ENCODE measurements around the gene NANOS1. TPM values are rescaled to one million over a fixed set of nuclear protein-coding genes. Genes with fewer than 3 reads are reported as not detected.

NANOS1 gene
- total RNA-seq, 1 experiment from 2014 or later: 5.4 TPM

DNA sequence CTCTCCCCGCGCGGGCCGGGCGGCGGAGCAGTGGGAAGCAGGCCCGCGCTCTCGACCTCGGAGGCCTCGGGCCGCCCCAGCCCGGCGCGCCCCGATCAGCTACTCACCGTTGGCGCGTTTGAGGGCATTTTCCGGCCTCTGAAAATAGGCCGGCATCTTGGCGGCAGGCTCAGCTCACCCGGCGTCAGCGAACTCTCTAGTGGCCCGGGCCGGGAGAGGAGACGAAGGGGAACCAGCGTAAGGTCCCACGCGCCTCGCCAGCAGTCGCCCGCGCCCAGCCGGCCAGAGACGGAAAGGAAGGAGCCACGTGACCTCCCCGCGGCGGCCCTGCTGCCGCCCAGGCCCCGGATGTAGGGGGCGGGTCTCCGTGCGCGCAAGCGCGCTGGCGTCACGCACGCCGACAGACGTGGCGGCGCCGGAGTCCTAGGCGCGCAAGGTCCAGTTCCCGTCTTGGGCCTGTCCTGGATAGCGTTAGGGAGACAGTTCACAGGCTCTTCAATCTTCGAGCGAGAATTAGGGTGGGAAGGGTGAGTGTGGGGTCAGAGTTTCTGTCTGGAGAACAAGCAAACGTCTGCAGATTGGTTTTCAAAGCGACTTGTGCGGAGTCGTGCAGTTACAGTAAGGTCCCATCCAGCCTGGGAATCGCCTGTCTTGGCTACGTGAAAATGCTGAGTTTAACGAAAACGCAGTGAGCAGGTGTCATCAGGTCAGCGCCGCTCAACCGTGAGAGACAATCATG, 51.2 kb downstream of the NANOS1 start, which contains the start of gene EIF3A:
Gene EIF3A (minus strand): TSS at position 297 of the 739 bp plus-strand sequence. CDS start 141 bp downstream, at position 156.
- BruUV-seq (replicated peaks): no TSS peak

More for the DNA sequence above, 51.2 kb downstream of the NANOS1 start, which contains the start of gene EIF3A:
- no peaks in the 10 kb centered on the region for H3K9me3 ChIP-seq (ENCODE audit: low read length)
- POLR2A ChIA-PET (ENCODE audit: unreplicated experiment): interaction anchor here (0.6 kb wide), 1 partner anchor 50 kb away, joined by 3 read pairs; no protein-coding TSS in a partner anchor
- H3K9me2 ChIP-seq (replicated peaks; ENCODE audit: low read length): no peaks in the 10 kb centered on the region
- H4K20me1 ChIP-seq (ENCODE audit: low read length): peaks cover 36% of the 10 kb centered on the region
- no peaks in the 10 kb centered on the region for H3K27me3 ChIP-seq (ENCODE audit: low read length)
- H3K4me2 ChIP-seq (ENCODE audit: low read length): peak within 1 kb of the TSS; percentile 90
- H2AFZ ChIP-seq (ENCODE audit: low read length): peak within 1 kb of the TSS; percentile 78
- H3F3A ChIP-seq (ENCODE audit: low read length, unreplicated experiment): no peaks in the 10 kb centered on the region
- H3K9ac ChIP-seq (ENCODE audit: low read length): peak within 1 kb of the TSS; percentile 100
- peaks cover 11% of the 10 kb centered on the region for H3K4me1 ChIP-seq (ENCODE audit: insufficient read depth, low read length)
- H3K79me2 ChIP-seq (ENCODE audit: low read length): peaks cover 61% of the 10 kb centered on the region
- peak within 1 kb of the TSS; percentile 80 for H3K27ac ChIP-seq (ENCODE audit: low read length)
- ATAC-seq (peak; percentile 90), DNase-seq (peak; percentile 88)
- CTCF ChIA-PET: no interaction called here
- TF ChIP-seq EZH2 (IDR thresholded peaks at IDR 0.05; ENCODE audit: low read length, unreplicated experiment): no peak
- no peak for TF ChIP-seq CTCF (conservative IDR thresholded peaks at IDR 0.05; ENCODE audit: low read depth, low read length)
- TF ChIP-seq EZH2phosphoT487 (IDR thresholded peaks at IDR 0.05; ENCODE audit: borderline replicate concordance, low read length): no peak
- intact Hi-C loops (cut with micrococcal nuclease): loop anchor here (2.0 kb wide), 1 partner anchor 24 kb away; the partner anchor contains the start of gene DENND10
- H3K4me3 ChIP-seq (ENCODE audit: low read length): peak within 1 kb of the TSS; percentile 100
- H3K36me3 ChIP-seq (ENCODE audit: low read depth, low read length): peaks cover 15% of the 10 kb centered on the region; the same call in 1 of the 2 replicates

Other genes starting within 250 kb of the NANOS1 start
- gene EIF3A, start 51.1 kb downstream of the NANOS1 start, total RNA-seq (2014; rRNA removed): 46.0 and 56.3 TPM in 2 replicates
- gene DENND10, start 74.4 kb downstream of the NANOS1 start, total RNA-seq (2014; rRNA removed): 28.2 and 28.9 TPM in 2 replicates
- gene SFXN4, start 136.0 kb downstream of the NANOS1 start, total RNA-seq (2014; rRNA removed): 23.6 and 32.8 TPM in 2 replicates
- gene PRDX3, start 149.1 kb downstream of the NANOS1 start, total RNA-seq (2014; rRNA removed): 125 and 153 TPM in 2 replicates
- 4.5 and 5.0 TPM in 2 replicates for gene GRK5, start 177.9 kb downstream of the NANOS1 start, total RNA-seq (2014; rRNA removed)